Erythroblast (primary cell): ENCODE data around the gene MPHOSPH9.

ENCODE experiments used
- GATA1 ChIP-seq: IDR thresholded peaks from 2 replicates; pipeline ENCODE4 v1.6.1; 2011; ENCODE audit warnings: low read depth, mild to moderate bottlenecking, control low read depth, low read length, moderate library complexity
- POLR2A ChIP-seq: IDR thresholded peaks from 2 replicates; pipeline ENCODE4 v1.6.1; 2011; ENCODE audit warnings: mild to moderate bottlenecking, low read length

GRCh38 chr12:123187637-123188036, 45.3 kb downstream of the MPHOSPH9 start:
- TF ChIP-seq POLR2A (no peak), GATA1 (no peak)
